Colonic mucosa (tissue), 4 donors: ENCODE measurements around the gene PLEKHG1. TPM values are rescaled to one million over a fixed set of nuclear protein-coding genes. Genes with fewer than 3 reads are reported as not detected.

ENCODE experiments used
- DNase-seq: peaks from one replicate; pipeline ENCODE4 v3.0.0-alpha.2; 2020
- H3K27ac ChIP-seq: fragments of 200-600 bp; one replicate; pipeline ENCODE4 v1.8.0; 2021
- H3K27me3 ChIP-seq: fragments of 200-600 bp; one replicate; pipeline ENCODE4 v1.8.0; 2021
- H3K36me3 ChIP-seq: fragments of 200-600 bp; one replicate; pipeline ENCODE4 v1.8.0; 2021
- H3K4me1 ChIP-seq: fragments of 200-600 bp; one replicate; pipeline ENCODE4 v1.8.0; 2021; ENCODE audit warnings: mild to moderate bottlenecking
- H3K4me3 ChIP-seq: fragments of 200-600 bp; one replicate; pipeline ENCODE4 v1.8.0; 2021
- H3K9ac ChIP-seq, 2 donors: one replicate each; pipeline ENCODE4 v1.7.0; 2013; ENCODE audit warnings: control low read depth in 2 of 2, low read depth in 2 of 2, low read length in 2 of 2
- H3K9me3 ChIP-seq: fragments of 200-600 bp; one replicate; pipeline ENCODE4 v1.8.0; 2021
- intact Hi-C: fragments of 100-400 bp; cut with DNase I; formaldehyde crosslinking; loops from one replicate; pipeline ENCODE4 v1.14.1; 2022
- total RNA-seq, 2 donors: library from RNA; stranded (reverse); fragmentation: NEBNext Ultra II Directional in 1 of 2; extraction: Animal tissue kit (Norgen Biotek cat#: 25700) in 1 of 2; gene quantifications; one replicate each; pipeline ENCODE4 v1.2.1, GENCODE V29; 2021
- TF ChIP-seq, protein P1 (sequence below): fragments of 200-600 bp; IDR thresholded peaks from one replicate; pipeline ENCODE4 v1.8.0; 2022; ENCODE audit warnings: antibody characterized with exemption, mild to moderate bottlenecking
- donor health status: healthy.
- donor health status: DM: no; HTN: no; CAD: no.
- donor health status: DM: no; HTN: no; CAD: no.

Gene PLEKHG1
- total RNA-seq, 2 donors from 2014 or later = 21.8 to 25.2 TPM

DNA sequence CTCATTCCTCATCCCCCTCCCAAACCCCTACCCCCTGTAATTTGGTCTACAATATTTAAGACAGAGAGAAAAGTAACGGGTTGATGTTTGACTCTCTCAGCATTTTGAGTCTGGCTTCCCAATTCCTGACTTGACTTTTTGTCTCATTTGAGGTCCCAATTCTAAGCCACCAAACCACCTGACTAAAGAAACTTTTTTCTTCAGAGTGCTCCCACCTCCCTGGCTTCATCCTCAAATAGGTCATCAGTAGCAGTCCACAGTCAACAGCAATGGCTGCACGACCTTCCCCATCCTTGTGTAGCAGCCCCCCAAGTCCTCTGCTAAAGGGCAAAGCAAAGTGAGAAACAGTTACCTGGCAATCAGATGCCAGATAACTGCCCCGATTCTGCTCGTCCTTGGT, 1.8 kb downstream of the PLEKHG1 start:
- H3K9me3 ChIP-seq = no peaks in the 10 kb centered on the region
- peak overlapping the region in 1 of 2 donors; percentile 74 for H3K9ac ChIP-seq
- TF ChIP-seq, protein P1, sequence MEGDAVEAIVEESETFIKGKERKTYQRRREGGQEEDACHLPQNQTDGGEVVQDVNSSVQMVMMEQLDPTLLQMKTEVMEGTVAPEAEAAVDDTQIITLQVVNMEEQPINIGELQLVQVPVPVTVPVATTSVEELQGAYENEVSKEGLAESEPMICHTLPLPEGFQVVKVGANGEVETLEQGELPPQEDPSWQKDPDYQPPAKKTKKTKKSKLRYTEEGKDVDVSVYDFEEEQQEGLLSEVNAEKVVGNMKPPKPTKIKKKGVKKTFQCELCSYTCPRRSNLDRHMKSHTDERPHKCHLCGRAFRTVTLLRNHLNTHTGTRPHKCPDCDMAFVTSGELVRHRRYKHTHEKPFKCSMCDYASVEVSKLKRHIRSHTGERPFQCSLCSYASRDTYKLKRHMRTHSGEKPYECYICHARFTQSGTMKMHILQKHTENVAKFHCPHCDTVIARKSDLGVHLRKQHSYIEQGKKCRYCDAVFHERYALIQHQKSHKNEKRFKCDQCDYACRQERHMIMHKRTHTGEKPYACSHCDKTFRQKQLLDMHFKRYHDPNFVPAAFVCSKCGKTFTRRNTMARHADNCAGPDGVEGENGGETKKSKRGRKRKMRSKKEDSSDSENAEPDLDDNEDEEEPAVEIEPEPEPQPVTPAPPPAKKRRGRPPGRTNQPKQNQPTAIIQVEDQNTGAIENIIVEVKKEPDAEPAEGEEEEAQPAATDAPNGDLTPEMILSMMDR = no peak
- H3K4me1 ChIP-seq = peaks cover 4% of the 10 kb centered on the region
- intact Hi-C loops = loop anchor here (5.0 kb wide), 2 partner anchors 184 to 211 kb away; no protein-coding TSS in a partner anchor
- no peak overlapping the region for H3K27ac ChIP-seq
- DNase-seq = no peak
- H3K27me3 ChIP-seq = no peaks in the 10 kb centered on the region
- H3K4me3 ChIP-seq = no peak overlapping the region
- H3K36me3 ChIP-seq = no peaks in the 10 kb centered on the region

- no peak for DNase-seq
- Histone ChIP-seq H3K27ac (no peak overlapping the region), H3K4me1 (no peaks in the 10 kb centered on the region), H3K36me3 (no peaks in the 10 kb centered on the region), H3K4me3 (no peak overlapping the region), H3K9ac (no peak overlapping the region), H3K9me3 (no peaks in the 10 kb centered on the region), H3K27me3 (no peaks in the 10 kb centered on the region)
- intact Hi-C loops = loop anchor here (5.0 kb wide), 2 partner anchors 186 to 209 kb away; no protein-coding TSS in a partner anchor
- TF ChIP-seq, protein P1 = no peak
These were observed 3.5 kb downstream of the PLEKHG1 start for GRCh38 chr6:150603176-150603575.

DNA sequence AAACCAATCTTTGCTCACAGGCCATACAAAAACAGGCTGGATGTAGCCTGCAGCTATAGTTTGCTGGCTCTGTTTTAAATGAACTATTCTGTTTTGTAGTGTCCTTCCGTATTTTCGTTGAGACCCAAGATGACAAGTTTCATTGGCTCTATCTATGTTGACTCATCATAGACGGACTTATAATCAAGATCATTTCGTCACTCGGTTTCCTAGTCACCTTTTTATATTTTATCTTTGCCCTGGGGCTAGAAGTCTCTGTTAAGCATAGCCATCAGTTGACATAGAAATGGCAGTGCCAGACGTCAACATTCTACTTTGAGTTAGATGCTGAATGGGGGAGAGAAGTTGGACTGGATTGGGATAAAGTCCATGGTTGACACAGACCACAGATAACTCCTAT, 4.8 kb downstream of the PLEKHG1 start:
- TF ChIP-seq, protein P1 = no peak
- H3K4me1 ChIP-seq = no peaks in the 10 kb centered on the region
- no peak for DNase-seq
- intact Hi-C loops = loop anchor here (5.0 kb wide), 2 partner anchors 187 to 208 kb away; no protein-coding TSS in a partner anchor
- no peaks in the 10 kb centered on the region for H3K9me3 ChIP-seq
- no peaks in the 10 kb centered on the region for H3K27me3 ChIP-seq
- H3K36me3 ChIP-seq = no peaks in the 10 kb centered on the region
- H3K9ac ChIP-seq = no peak overlapping the region
- no peak overlapping the region for H3K27ac ChIP-seq
- H3K4me3 ChIP-seq = no peak overlapping the region

- Histone ChIP-seq H3K4me3 (no peak overlapping the region), H3K27ac (no peak overlapping the region), H3K4me1 (no peaks in the 10 kb centered on the region), H3K9ac (no peak overlapping the region), H3K27me3 (no peaks in the 10 kb centered on the region), H3K36me3 (no peaks in the 10 kb centered on the region), H3K9me3 (no peaks in the 10 kb centered on the region)
- no peak for DNase-seq
- TF ChIP-seq, protein P1 = no peak
- intact Hi-C loops = no loop called here
These were observed 5.6 kb downstream of the PLEKHG1 start for GRCh38 chr6:150605333-150605732.

DNA sequence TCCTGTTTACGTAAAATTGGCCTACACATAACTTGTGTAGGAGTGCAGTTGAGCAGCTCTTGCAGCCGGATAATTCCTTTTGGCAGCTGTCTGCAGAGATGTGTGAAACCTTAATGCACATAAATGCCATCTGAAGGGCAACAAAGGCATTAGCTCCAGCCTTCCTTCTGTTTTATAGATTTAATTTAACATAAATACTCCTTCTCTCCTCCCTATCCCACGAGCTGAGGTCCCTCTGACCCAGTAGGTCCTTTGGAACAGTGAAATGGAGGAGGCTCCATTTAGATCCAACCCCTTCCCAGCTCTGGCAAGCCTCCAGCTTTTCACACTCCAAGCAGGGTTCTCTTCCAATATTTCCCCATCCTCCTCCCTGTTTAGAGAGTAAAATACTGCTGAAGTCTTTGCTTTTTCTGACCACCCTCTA, 6.5 kb downstream of the PLEKHG1 start:
- no peak overlapping the region for H3K9ac ChIP-seq
- H3K4me3 ChIP-seq = no peak overlapping the region
- H3K36me3 ChIP-seq = no peaks in the 10 kb centered on the region
- DNase-seq = no peak
- no peaks in the 10 kb centered on the region for H3K27me3 ChIP-seq
- no peaks in the 10 kb centered on the region for H3K9me3 ChIP-seq
- no peak overlapping the region for H3K27ac ChIP-seq
- TF ChIP-seq, protein P1 = no peak
- intact Hi-C loops = no loop called here
- H3K4me1 ChIP-seq = no peaks in the 10 kb centered on the region
